ENCODE results near the gene COL20A1.
A peak's percentile ranks its signal among the peaks of the same experiment; 100 is the strongest.

The COL20A1 gene

GRCh38 chr20:63274381-63275228 lies 18.4 kb upstream of the COL20A1 start (continued):
- TF ChIP-seq ZNF777 (tag by site-specific recombination; IDR thresholded peaks at IDR 0.05; ENCODE audit: borderline replicate concordance) (no peak), PATZ1 (tag by site-specific recombination; IDR thresholded peaks at IDR 0.05) (no peak), ZNF560 (tag by site-specific recombination; IDR thresholded peaks at IDR 0.05; ENCODE audit: borderline replicate concordance) (no peak), PRDM6 (tag by site-specific recombination; IDR thresholded peaks at IDR 0.05) (no peak), ZBTB48 (tag by site-specific recombination; IDR thresholded peaks at IDR 0.05) (no peak), ZNF2 (tag by site-specific recombination; IDR thresholded peaks at IDR 0.05) (no peak), SCRT2 (tag by site-specific recombination; IDR thresholded peaks at IDR 0.05) (peak; percentile 68), ZNF10 (tag by site-specific recombination; IDR thresholded peaks at IDR 0.05) (no peak), ZNF341 (tag by site-specific recombination; IDR thresholded peaks at IDR 0.05; ENCODE audit: low read depth) (peak; percentile 78), ZNF521 (tag by site-specific recombination; IDR thresholded peaks at IDR 0.05) (no peak), CTCF (tag by site-specific recombination; IDR thresholded peaks at IDR 0.05) (no peak), GLI2 (tag by site-specific recombination; IDR thresholded peaks at IDR 0.05; ENCODE audit: borderline replicate concordance, low read depth) (no peak), ZNF473 (tag by site-specific recombination; IDR thresholded peaks at IDR 0.05) (no peak), ZNF157 (tag by site-specific recombination; IDR thresholded peaks at IDR 0.05) (no peak), YY2 (tag by site-specific recombination; IDR thresholded peaks at IDR 0.05) (no peak), KLF9 (tag by site-specific recombination; IDR thresholded peaks at IDR 0.05; ENCODE audit: low read depth) (no peak), ZNF16 (tag by site-specific recombination; IDR thresholded peaks at IDR 0.05; ENCODE audit: low read depth) (no peak)

- H3K4me1 ChIP-seq (ENCODE audit: control insufficient read depth, insufficient read depth, low read length) = no peaks in the 10 kb centered on the region
- H3K27ac ChIP-seq (ENCODE audit: extremely low read depth, low read depth, low read length) = no peak overlapping the region
- TF ChIP-seq ZNF302 (tag by site-specific recombination; IDR thresholded peaks at IDR 0.05; ENCODE audit: low read depth) = no peak
- no peak for TF ChIP-seq ZNF549 (tag by site-specific recombination; IDR thresholded peaks at IDR 0.05)
- no peak for TF ChIP-seq IKZF3 (tag by site-specific recombination; IDR thresholded peaks at IDR 0.05)
- TF ChIP-seq SP3 (tag by site-specific recombination; IDR thresholded peaks at IDR 0.05) = no peak
- no peak for TF ChIP-seq ZNF404 (tag by site-specific recombination; IDR thresholded peaks at IDR 0.05)
- ChIA-PET CTCF (interaction anchor here (2.1 kb wide), 1 partner anchor 52 kb away, joined by 11 read pairs; no protein-coding TSS in a partner anchor), POLR2A (interaction anchor here (1.2 kb wide), 1 partner anchor 10 kb away, joined by 3 read pairs; no protein-coding TSS in a partner anchor)
- peaks cover 10 to 60% of the 10 kb centered on the region in 2 experiments; a peak in 2 of 3 replicates for H3K36me3 ChIP-seq (ENCODE audit: control insufficient read depth in 2 of 2, insufficient read depth in 1 of 2, low read length in 2 of 2)
- H3K4me3 ChIP-seq (ENCODE audit: low read depth, low read length) = no peak overlapping the region
- H3K9me3 ChIP-seq (ENCODE audit: control insufficient read depth, insufficient read depth, low read depth, low read length) = no peaks in the 10 kb centered on the region
Measured at GRCh38 chr20:63275825-63276224, 17.2 kb upstream of the COL20A1 start.

Measured in HEK293 (cell line).